Calu3 (cell line): ENCODE measurements around the gene KPNA2. TPM values are rescaled to one million over a fixed set of nuclear protein-coding genes. Genes with fewer than 3 reads are reported as not detected.
A peak's percentile ranks its signal among the peaks of the same experiment; 100 is the strongest.
"Not testable (repeated sequence)": the region's sequence is repeated elsewhere in the genome, so short reads cannot be mapped to it uniquely, and the experiment has no call there.

Experiments
- BruUV-seq: library from RNA; stranded (reverse); fragments of 400-500 nt; replicated peaks from 2 replicates; lab custom pipeline; 2021; lab: Mats Ljungman, UMichigan
- CTCF ChIA-PET: fragments of 300-600 bp; sonication (Branson Sonifier 250); formaldehyde crosslinking; loops from one replicate; lab custom pipeline; 2022; ENCODE audit warnings: antibody characterized with exemption; lab: Charles Lee
- DNase-seq: peaks from one replicate; pipeline ENCODE4 v3.0.0; 2022
- H3K27ac Mint-ChIP-seq: one replicate; pipeline ENCODE4 v1.8.0; 2022; ENCODE audit warnings: mixed read lengths; ENCODE audit not compliant: unreplicated experiment
- H3K27me3 Mint-ChIP-seq: one replicate; pipeline ENCODE4 v1.8.0; 2022; ENCODE audit warnings: mixed read lengths; ENCODE audit not compliant: unreplicated experiment
- H3K36me3 Mint-ChIP-seq: one replicate; pipeline ENCODE4 v1.8.0; 2022; ENCODE audit warnings: mild to moderate bottlenecking, moderate library complexity, mixed read lengths; ENCODE audit not compliant: insufficient read depth, unreplicated experiment
- H3K4me1 Mint-ChIP-seq: one replicate; pipeline ENCODE4 v1.8.0; 2022; ENCODE audit warnings: mild to moderate bottlenecking, low read depth, mixed read lengths; ENCODE audit not compliant: unreplicated experiment
- H3K4me3 Mint-ChIP-seq: one replicate; pipeline ENCODE4 v1.8.0; 2022; ENCODE audit warnings: mild to moderate bottlenecking, low read depth, moderate library complexity, mixed read lengths; ENCODE audit not compliant: unreplicated experiment
- H3K9me3 Mint-ChIP-seq: one replicate; pipeline ENCODE4 v1.8.0; 2022; ENCODE audit warnings: low read depth, mixed read lengths; ENCODE audit not compliant: unreplicated experiment
- CTCF ChIP-seq: fragments of 200-600 bp; IDR thresholded peaks from one replicate; pipeline ENCODE4 v1.8.0; 2022; ENCODE audit warnings: antibody characterized with exemption; ENCODE audit not compliant: unreplicated experiment
- intact Hi-C: fragments of 100-400 bp; cut with micrococcal nuclease; formaldehyde crosslinking; loops from one replicate; pipeline ENCODE4 v1.10.0; 2022; ENCODE audit not compliant: unreplicated experiment
- total RNA-seq: library from RNA; stranded (reverse); gene quantifications from 2 replicates; pipeline ENCODE4 v1.2.3, GENCODE V29; 2022

KPNA2 gene
- total RNA-seq, 1 experiment from 2014 or later, result 209 TPM

GRCh38 chr17:67993998-67994361 is 41.6 kb upstream of the KPNA2 start:
- peaks cover 21% of the 10 kb centered on the region for H3K4me1 Mint-ChIP-seq
- intact Hi-C loops, result loop anchor here (2.0 kb wide), 1 partner anchor 25 kb away; no protein-coding TSS in a partner anchor
- H3K27me3 Mint-ChIP-seq, result no peaks in the 10 kb centered on the region
- TF ChIP-seq CTCF, result no peak
- CTCF ChIA-PET, result no interaction called here
- no peaks in the 10 kb centered on the region for H3K9me3 Mint-ChIP-seq
- H3K27ac Mint-ChIP-seq, result peak overlapping the region; percentile 69
- DNase-seq, result no peak
- BruUV-seq, result no TSS peak
- H3K4me3 Mint-ChIP-seq, result peak overlapping the region; percentile 87
- peaks cover 41% of the 10 kb centered on the region for H3K36me3 Mint-ChIP-seq

- TSS peak; percentile 40 for BruUV-seq
- no peak for TF ChIP-seq CTCF
- H3K27ac Mint-ChIP-seq, result peak overlapping the region; percentile 69
- no peaks in the 10 kb centered on the region for H3K9me3 Mint-ChIP-seq
- H3K4me1 Mint-ChIP-seq, result peaks cover 21% of the 10 kb centered on the region
- H3K4me3 Mint-ChIP-seq, result peak overlapping the region; percentile 87
- H3K27me3 Mint-ChIP-seq, result no peaks in the 10 kb centered on the region
- no peak for DNase-seq
- CTCF ChIA-PET, result interaction anchor here (0.6 kb wide), 1 partner anchor 41 kb away, joined by 7 read pairs; the partner anchor contains the start of gene KPNA2
- peaks cover 41% of the 10 kb centered on the region for H3K36me3 Mint-ChIP-seq
- intact Hi-C loops, result loop anchor here (2.0 kb wide), 1 partner anchor 24 kb away; no protein-coding TSS in a partner anchor
These were observed 40.5 kb upstream of the KPNA2 start for GRCh38 chr17:67994817-67995569.

- Mint-ChIP-seq H3K4me3 (peak overlapping the region; percentile 87), H3K27me3 (no peaks in the 10 kb centered on the region), H3K36me3 (peaks cover 41% of the 10 kb centered on the region), H3K4me1 (peaks cover 21% of the 10 kb centered on the region), H3K27ac (peak overlapping the region; percentile 69), H3K9me3 (no peaks in the 10 kb centered on the region)
- intact Hi-C loops, result loop anchor here (2.0 kb wide), 1 partner anchor 23 kb away; no protein-coding TSS in a partner anchor
- CTCF ChIA-PET, result no interaction called here
- BruUV-seq, result no TSS peak
- no peak for TF ChIP-seq CTCF
- DNase-seq, result no peak
These were observed 39.8 kb upstream of the KPNA2 start for GRCh38 chr17:67995570-67996263.

GRCh38 chr17:67996301-67997171 is 39.0 kb upstream of the KPNA2 start, which contains the start of gene C17orf58:
C17orf58 (minus strand) TSS chr17:67996469; CDS start chr17:67996198, 271 bp downstream.
- H3K9me3 Mint-ChIP-seq, intact Hi-C loops, CTCF ChIA-PET, H3K27me3 Mint-ChIP-seq, BruUV-seq, DNase-seq: not testable (repeated sequence)
- peak within 1 kb of the TSS; percentile 87 for H3K4me3 Mint-ChIP-seq
- peaks cover 41% of the 10 kb centered on the region for H3K36me3 Mint-ChIP-seq
- H3K27ac Mint-ChIP-seq, result peak within 1 kb of the TSS; percentile 69
- peaks cover 21% of the 10 kb centered on the region for H3K4me1 Mint-ChIP-seq
